ENCODE data around the gene CDV3.

Gene CDV3

DNA sequence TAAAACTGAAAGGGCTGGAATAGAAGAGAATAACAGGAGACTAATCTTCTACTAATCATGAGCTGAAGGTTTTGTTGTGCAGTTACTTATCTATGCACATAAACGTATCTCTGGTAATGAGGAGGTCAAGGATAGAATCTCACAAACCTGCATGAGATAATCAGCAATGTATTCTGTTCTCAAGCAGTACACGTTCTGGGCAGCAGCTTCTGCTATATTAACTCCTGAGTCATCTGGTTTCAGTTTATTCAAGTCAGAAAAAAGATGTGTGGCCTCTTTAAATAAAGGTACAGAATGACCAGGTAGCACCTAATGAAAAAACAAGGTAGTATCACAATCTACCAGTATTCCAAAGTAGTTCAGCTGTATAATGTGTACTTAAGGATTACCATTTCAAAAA lies 34.9 kb downstream of the CDV3 start:
- no peak for DNase-seq

DNA sequence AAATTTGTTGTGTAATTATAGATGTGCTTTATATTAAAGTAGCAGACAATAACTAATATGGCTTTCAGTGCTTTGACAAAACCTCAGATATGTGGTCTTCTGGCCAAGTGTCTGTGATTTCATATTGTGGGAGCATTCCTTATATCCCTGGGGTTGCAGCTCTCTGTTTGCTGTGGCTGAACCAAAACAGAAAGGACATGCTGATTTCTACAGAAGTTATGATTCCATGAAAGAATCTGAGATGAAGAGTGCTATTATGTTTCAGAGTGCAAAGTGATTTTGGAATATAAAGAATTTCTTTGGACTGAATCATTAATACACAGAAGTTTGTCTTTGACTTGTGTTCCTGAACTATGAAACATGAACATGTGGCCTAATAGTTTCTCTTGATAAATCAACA lies 36.5 kb downstream of the CDV3 start:
- no peak for DNase-seq

DNA sequence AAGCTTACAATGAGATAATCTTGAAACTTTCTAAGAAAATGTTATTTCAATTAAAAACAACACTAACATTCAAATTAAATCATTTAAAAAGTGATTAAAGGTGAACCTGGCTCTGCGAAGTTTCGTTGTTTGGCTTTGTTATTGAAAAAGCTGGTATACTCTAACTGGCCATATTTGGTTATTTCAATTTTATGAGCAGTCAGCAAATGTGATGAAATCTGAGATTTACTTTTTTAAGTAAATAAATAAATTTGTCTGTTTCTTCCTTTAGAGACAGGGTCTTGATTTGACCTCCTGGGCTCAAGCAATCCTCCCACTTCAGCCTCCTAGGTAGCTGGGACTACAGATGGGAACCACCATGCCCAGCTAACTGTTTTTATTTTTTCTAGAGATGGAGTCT lies 38.0 kb downstream of the CDV3 start:
- no peak for DNase-seq

DNA sequence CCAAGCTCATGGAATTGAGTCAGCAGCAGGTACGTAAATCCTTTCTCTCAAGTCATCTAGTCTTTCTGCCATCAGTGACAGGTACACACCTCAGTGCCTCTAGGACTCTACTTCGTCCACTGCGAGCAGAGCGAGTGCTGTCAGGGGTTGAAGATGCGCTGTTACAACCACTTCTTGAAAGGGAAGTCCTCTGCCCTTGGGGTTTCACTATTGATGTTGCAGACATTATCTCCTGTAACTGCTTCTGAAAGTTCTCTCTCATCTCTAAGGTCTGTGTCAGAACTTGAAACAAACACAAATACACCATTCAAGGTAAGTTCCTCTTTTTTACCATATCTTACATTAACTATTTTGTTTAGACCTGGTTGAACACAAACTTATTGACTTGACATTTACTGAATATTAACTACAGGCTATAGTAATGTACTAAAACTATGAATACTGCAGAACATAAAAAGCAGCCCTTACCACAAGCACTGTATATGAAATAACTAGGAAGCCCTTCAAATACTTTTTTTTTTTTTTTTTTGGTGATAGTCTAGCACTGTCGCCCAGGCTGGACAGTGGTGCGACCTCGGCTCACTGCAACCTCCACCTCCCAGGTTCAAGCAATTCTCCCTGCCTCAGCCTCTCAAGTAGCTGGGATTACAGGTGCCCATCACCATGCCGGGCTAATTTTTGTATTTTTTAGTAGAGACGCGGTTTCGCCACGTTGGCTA lies 46.7 kb downstream of the CDV3 start:
- no peak for DNase-seq

DNA sequence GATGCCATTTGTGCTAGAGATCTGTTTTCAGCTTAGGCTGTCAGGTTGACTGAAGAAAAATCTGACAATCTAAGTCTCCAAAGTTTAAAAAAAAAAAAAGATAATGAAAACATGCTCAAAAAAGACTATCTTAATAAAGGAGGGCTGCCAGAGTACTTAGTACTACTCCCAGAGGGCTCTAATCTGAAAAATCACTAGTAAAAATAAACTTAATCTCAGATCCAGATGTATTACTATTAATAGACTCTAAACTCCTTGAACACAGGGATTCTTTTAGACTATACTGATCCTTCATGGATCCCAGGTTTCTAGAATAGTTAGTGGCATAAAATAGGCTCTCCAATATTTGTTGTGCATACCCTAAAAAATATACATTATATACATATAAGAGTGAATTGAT lies 54.3 kb downstream of the CDV3 start:
- no peak for DNase-seq

DNA sequence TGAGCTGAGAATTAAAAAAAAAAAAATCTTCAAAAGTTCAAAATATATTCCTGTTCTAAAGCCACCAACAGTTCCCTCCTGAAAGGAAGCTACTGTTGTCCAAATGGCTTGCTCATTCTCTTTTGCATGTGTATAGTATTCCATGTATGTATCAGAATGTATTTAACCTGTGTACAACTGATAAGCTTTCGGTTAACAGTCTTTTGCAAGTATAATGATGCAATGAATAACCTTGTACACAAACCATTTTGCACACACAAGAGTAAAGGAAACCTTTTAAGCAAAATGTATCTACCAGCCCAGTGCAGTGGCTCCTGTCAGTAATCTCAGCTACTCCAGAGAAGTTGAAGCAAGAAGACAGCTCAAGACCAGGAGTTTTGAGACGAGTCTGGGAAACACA lies 55.7 kb downstream of the CDV3 start:
- DNase-seq: no peak

DNA sequence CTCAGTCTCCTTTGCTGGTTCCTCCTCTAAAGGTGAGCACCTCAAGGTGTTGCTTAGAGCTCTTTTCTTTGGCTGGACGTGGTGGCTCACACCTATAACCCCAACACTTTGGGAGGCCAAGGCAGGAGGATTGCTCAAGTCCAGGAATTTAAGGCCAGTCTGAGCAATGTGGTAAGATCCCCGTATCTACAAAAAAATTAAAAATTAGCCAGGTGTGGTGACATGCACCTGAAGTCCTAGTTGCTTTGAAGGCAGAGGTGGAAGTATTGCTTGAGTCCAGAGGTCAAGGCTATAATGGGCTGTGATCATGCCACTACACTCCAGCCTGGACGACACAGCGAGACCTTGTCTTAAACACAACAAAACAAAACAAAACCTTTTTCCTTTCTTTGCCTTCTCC lies 60.0 kb downstream of the CDV3 start:
- DNase-seq: no peak

Data from activated naive CD4-positive, alpha-beta T cell treated with Interleukin-2 at 50 U/mL for 16 hours (primary cell).